A673 (cell line): ENCODE data around the gene PDE4DIP. TPM values are rescaled to one million over a fixed set of nuclear protein-coding genes. Genes with fewer than 3 reads are reported as not detected.
A peak's percentile ranks its signal among the peaks of the same experiment; 100 is the strongest.
"Not testable (repeated sequence)": the region's sequence is repeated elsewhere in the genome, so short reads cannot be mapped to it uniquely, and the experiment has no call there.

ENCODE experiments used
- BruUV-seq: library from RNA; stranded (reverse); fragments of 400-500 nt; replicated peaks from 2 replicates; lab custom pipeline; 2021; lab: Mats Ljungman, UMichigan
- CTCF ChIA-PET: fragments of 300-600 bp; sonication (Branson Sonifier 250); formaldehyde crosslinking; loops from one replicate; lab custom pipeline; 2022; ENCODE audit warnings: antibody characterized with exemption; lab: Charles Lee
- POLR2A ChIA-PET: fragments of 300-600 bp; sonication (Branson Sonifier 250); formaldehyde crosslinking; loops from one replicate; lab custom pipeline; 2022; ENCODE audit warnings: antibody characterized with exemption; ENCODE audit not compliant: low non-redundant PET; lab: Charles Lee
- DNase-seq: peaks from one replicate; pipeline ENCODE4 v3.0.0-alpha.2; 2015; ENCODE audit warnings: low spot score
- H3K27ac ChIP-seq: fragments of 200-600 bp; sonication (generic); 2 replicates; pipeline ENCODE4 v1.5.1; 2016; ENCODE audit warnings: mixed run types, low read depth, mild to moderate bottlenecking, mixed read lengths, antibody characterized with exemption, low read length; ENCODE audit not compliant: poor library complexity, severe bottlenecking
- H3K27me3 ChIP-seq: fragments of 200-600 bp; sonication (generic); replicated peaks from 2 replicates; pipeline ENCODE4 v1.6.1; 2017; ENCODE audit warnings: mixed run types, low read depth, mild to moderate bottlenecking, mixed read lengths, antibody characterized with exemption, low read length; ENCODE audit not compliant: insufficient read depth, poor library complexity
- H3K36me3 ChIP-seq: fragments of 200-600 bp; sonication (generic); 2 replicates; pipeline ENCODE4 v1.6.1; 2016; ENCODE audit warnings: mixed run types, mild to moderate bottlenecking, mixed read lengths, antibody characterized with exemption, low read length; ENCODE audit not compliant: insufficient read depth, poor library complexity, severe bottlenecking
- H3K4me1 ChIP-seq: fragments of 200-600 bp; sonication (generic); 2 replicates; pipeline ENCODE4 v1.6.1; 2017; ENCODE audit warnings: mixed run types, mild to moderate bottlenecking, mixed read lengths, antibody characterized with exemption, low read length; ENCODE audit not compliant: insufficient read depth, poor library complexity, severe bottlenecking
- H3K4me3 ChIP-seq: fragments of 200-600 bp; sonication (generic); 2 replicates; pipeline ENCODE4 v1.5.1; 2016; ENCODE audit warnings: low read depth, mixed run types, mild to moderate bottlenecking, mixed read lengths, low read length; ENCODE audit not compliant: poor library complexity, severe bottlenecking
- H3K9me3 ChIP-seq: fragments of 200-600 bp; sonication (generic); 2 replicates; pipeline ENCODE4 v1.6.1; 2016; ENCODE audit warnings: mixed run types, low read depth, mild to moderate bottlenecking, mixed read lengths, antibody characterized with exemption, low read length; ENCODE audit not compliant: poor library complexity, severe bottlenecking
- intact Hi-C: fragments of 100-400 bp; cut with micrococcal nuclease; formaldehyde crosslinking; loops from one replicate; pipeline ENCODE4 v1.10.0; 2022; ENCODE audit not compliant: unreplicated experiment
- total RNA-seq: library from RNA; stranded (reverse); gene quantifications from 2 replicates; pipeline ENCODE4 v1.2.3, GENCODE V29; 2021

Gene PDE4DIP
- total RNA-seq, 1 experiment from 2014 or later: 68.7 TPM

DNA sequence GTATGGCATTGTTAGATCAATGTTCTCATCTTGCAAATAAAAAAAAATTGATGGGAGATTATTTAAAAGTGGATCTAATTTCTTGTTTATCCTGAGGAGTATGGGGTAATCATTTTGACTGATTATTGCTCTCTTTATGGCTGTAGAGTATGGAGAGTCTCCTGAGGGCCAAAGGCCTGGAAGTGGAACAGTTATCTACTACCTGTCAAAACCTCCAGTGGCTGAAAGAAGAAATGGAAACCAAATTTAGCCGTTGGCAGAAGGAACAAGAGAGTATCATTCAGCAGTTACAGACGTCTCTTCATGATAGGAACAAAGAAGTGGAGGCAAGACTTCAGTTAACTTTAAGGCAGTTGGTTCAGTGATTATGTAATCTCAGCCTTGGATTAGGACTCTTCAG is 123.4 kb downstream of the PDE4DIP start:
- H3K4me3 ChIP-seq, POLR2A ChIA-PET, H3K36me3 ChIP-seq, H3K4me1 ChIP-seq, H3K27me3 ChIP-seq, BruUV-seq, intact Hi-C loops, H3K9me3 ChIP-seq, DNase-seq, CTCF ChIA-PET, H3K27ac ChIP-seq: not testable (repeated sequence)

GRCh38 chr1:148968682-148969081 is 124.5 kb downstream of the PDE4DIP start:
- BruUV-seq, H3K4me3 ChIP-seq, H3K27ac ChIP-seq, intact Hi-C loops, CTCF ChIA-PET, H3K36me3 ChIP-seq, H3K4me1 ChIP-seq, DNase-seq, H3K27me3 ChIP-seq, H3K9me3 ChIP-seq, POLR2A ChIA-PET: not testable (repeated sequence)

- H3K36me3 ChIP-seq, DNase-seq, H3K4me3 ChIP-seq, POLR2A ChIA-PET, CTCF ChIA-PET, BruUV-seq, H3K4me1 ChIP-seq, H3K27ac ChIP-seq, H3K27me3 ChIP-seq, H3K9me3 ChIP-seq, intact Hi-C loops: not testable (repeated sequence)
These were observed 124.9 kb downstream of the PDE4DIP start for GRCh38 chr1:148969126-148969525.

DNA sequence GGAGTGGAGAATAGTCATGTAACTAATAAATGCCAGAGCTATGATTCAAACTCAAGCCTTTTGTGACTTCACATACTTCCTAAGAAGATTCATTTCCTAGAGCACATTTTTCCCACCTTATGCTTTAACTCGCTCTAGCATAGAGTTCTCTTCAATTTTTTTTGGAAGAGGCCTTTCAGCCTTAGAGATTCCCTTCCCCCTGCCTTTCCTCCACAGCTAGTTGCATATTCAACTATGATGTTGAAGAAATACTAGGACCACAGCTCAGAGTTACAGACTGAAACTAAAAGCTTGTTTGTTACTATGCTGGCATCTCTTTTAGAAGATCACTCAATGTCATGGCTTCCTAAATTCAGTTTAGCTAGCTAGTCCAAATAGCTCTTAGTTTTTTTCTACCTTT is 131.2 kb downstream of the PDE4DIP start:
- peak; percentile 3 for DNase-seq
- POLR2A ChIA-PET, CTCF ChIA-PET: not testable (repeated sequence)

DNA sequence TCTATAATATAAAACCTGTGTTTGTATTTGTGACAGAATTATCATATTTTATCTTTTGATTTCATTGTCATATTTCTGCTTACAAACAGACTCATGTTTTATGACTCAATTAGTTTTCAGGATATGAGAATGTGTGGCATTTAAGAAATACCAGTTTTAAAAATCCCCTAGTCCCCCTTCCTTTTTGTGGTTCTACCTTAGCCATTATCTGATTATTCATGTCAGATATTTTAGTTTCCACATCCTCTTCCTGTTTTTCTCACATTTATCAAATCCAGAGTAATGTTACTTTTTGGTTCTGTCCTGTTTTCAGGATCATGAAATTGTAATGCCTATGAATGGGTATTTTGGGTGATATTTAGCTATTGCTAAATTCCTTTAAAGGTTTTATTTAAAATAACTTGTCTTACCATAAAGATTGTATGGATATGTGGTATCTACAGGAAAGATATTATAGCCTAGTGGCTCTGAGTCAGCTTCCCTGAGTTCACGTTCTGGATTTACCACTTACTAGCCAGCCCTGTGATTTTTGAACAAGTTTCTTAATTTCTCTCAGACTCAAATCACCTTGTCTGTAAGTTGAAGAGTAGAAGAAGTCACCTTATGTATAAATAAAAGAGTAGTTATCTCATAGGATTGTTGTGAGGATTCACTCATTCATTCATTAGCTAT is 131.8 kb downstream of the PDE4DIP start:
- CTCF ChIA-PET, POLR2A ChIA-PET, H3K9me3 ChIP-seq, BruUV-seq, H3K4me1 ChIP-seq, DNase-seq, H3K4me3 ChIP-seq, H3K27ac ChIP-seq, intact Hi-C loops, H3K27me3 ChIP-seq: not testable (repeated sequence)
- peaks cover 13% of the 10 kb centered on the region for H3K36me3 ChIP-seq

More for the DNA sequence above, 131.2 kb downstream of the PDE4DIP start:
- intact Hi-C loops, H3K4me1 ChIP-seq, H3K27ac ChIP-seq, BruUV-seq, H3K4me3 ChIP-seq, H3K9me3 ChIP-seq, H3K27me3 ChIP-seq: not testable (repeated sequence)
- peaks cover 13% of the 10 kb centered on the region for H3K36me3 ChIP-seq

- POLR2A ChIA-PET, H3K4me3 ChIP-seq: not testable (repeated sequence)
These were observed 133.6 kb downstream of the PDE4DIP start for GRCh38 chr1:148977785-148978184.

DNA sequence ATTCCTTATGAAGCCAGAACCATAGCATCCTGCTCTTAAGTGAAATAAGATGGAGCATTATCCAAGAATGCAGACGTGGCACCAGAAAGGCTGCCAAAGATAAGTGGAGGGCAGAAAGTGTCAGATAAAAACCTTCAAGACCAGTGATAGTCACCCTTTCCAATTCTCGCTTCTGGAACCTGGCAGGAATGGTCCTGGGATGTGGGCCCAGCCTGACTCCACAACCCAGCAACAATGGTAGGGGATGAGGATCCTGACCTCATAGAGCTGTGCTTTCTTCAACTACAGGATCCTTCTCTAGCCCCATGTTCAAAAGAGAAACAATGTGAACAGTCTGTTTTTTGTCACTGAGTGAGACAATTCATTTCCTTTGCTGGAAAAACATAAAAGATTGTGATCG is 145.2 kb downstream of the PDE4DIP start:
- H3K4me1 ChIP-seq, H3K9me3 ChIP-seq, H3K27ac ChIP-seq, H3K36me3 ChIP-seq, BruUV-seq, CTCF ChIA-PET, intact Hi-C loops, H3K4me3 ChIP-seq, H3K27me3 ChIP-seq, DNase-seq, POLR2A ChIA-PET: not testable (repeated sequence)

More at GRCh38 chr1:148977785-148978184, 133.6 kb downstream of the PDE4DIP start:
- H3K9me3 ChIP-seq, H3K27ac ChIP-seq, intact Hi-C loops, H3K4me1 ChIP-seq, DNase-seq, BruUV-seq, CTCF ChIA-PET, H3K27me3 ChIP-seq: not testable (repeated sequence)
- peaks cover 13% of the 10 kb centered on the region for H3K36me3 ChIP-seq
